Measurements from ENCODE around the gene GSTO2. TPM values are rescaled to one million over a fixed set of nuclear protein-coding genes. Genes with fewer than 3 reads are reported as not detected.
"Not testable (repeated sequence)": the region's sequence is repeated elsewhere in the genome, so short reads cannot be mapped to it uniquely, and the experiment has no call there.

Gene GSTO2
- total RNA-seq, 4 donors from 2014 or later: 0.71 to 2.3 (median 1.4) TPM; not detected in 1

- no peak overlapping the region for H3K27ac ChIP-seq
- no peaks in the 10 kb centered on the region for H3K36me3 ChIP-seq
- H3K4me3 ChIP-seq: no peak overlapping the region
- intact Hi-C loops (cut with DNase I; ENCODE audit: low total_unique reads): no loop called here
- H3K4me1 ChIP-seq: no peaks in the 10 kb centered on the region
- DNase-seq: no peak
- no peaks in the 10 kb centered on the region for H3K9me3 ChIP-seq
- peaks cover 0 to 6% (median 0%) of the 10 kb centered on the region in 3 donors for H3K27me3 ChIP-seq
- TF ChIP-seq CTCF (IDR thresholded peaks at IDR 0.05 in 4 of 5, conservative IDR thresholded peaks at IDR 0.05 in 1 of 5): no peak
- no peak for TF ChIP-seq POLR2A (IDR thresholded peaks at IDR 0.05)
- ATAC-seq: no peak
- in situ Hi-C loops (cut with MboI; ENCODE audit: low sequenced_read_pairs in 4 of 4): no loop called here
These were observed 23.8 kb upstream of the GSTO2 start for GRCh38 chr10:104245066-104245632.

DNA sequence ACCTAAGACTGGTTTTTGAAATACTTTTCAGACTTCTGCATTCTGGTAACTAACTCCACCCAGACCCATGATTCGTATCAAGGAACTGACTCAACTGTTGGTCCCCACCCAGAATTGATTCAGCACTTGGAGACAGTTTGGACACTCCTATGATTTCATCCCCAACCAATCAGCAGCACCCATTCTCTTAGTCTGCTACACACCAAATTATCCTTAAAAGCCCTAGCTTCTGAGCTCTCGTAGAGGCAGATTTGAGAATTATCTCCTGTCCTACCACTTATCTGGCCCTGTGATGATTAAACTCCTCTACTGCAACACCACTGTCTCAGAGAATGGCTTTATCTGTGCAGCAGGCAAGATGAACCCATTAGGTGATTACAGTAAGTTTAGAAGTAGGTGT lies 22.0 kb upstream of the GSTO2 start:
- Histone ChIP-seq H3K27ac (no peak overlapping the region), H3K4me1 (no peaks in the 10 kb centered on the region), H3K4me3 (no peak overlapping the region), H3K36me3 (no peaks in the 10 kb centered on the region), H3K27me3 (peaks cover 0 to 6% (median 0%) of the 10 kb centered on the region in 3 donors), H3K9me3 (no peaks in the 10 kb centered on the region)
- intact Hi-C loops (cut with DNase I; ENCODE audit: low total_unique reads) (no loop called here), in situ Hi-C loops (cut with MboI; ENCODE audit: low sequenced_read_pairs in 4 of 4) (no loop called here)
- ATAC-seq: no peak
- no peak for TF ChIP-seq CTCF (IDR thresholded peaks at IDR 0.05 in 4 of 5, conservative IDR thresholded peaks at IDR 0.05 in 1 of 5)
- DNase-seq: no peak

DNA sequence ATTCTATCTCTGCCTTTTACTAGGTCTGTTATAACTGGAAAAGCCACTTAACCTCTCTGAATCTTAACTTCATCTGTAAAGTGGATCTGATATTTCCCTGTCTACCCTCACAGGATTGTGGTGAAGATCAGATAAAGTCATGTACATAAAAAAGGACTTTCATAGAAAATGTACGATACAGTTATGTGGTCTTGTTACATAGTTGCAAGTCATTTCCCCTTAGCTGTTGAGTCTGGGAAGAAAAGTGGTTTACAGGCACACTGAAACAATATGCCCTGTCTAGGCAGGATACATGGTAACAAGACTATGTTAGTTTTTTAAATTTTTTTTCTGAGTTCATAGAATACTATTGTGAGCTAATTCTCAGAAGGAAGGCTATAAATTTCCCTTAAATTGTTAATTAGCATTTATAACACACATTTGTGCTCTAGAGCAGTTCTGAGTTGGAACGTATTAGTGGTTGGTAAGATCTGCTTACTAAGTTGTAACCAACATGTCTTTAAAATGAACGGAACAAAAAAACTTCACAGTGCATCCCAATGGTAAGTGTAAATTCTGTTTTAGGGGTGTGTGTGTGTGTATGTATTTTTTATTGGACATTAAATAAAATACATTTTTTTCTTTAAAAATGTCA lies 21.4 kb upstream of the GSTO2 start:
- no peaks in the 10 kb centered on the region for H3K36me3 ChIP-seq
- DNase-seq (no peak), ATAC-seq (no peak)
- TF ChIP-seq CTCF (IDR thresholded peaks at IDR 0.05 in 4 of 5, conservative IDR thresholded peaks at IDR 0.05 in 1 of 5) (no peak), POLR2A (IDR thresholded peaks at IDR 0.05) (no peak)
- intact Hi-C loops (cut with DNase I; ENCODE audit: low total_unique reads) (no loop called here), in situ Hi-C loops (cut with MboI; ENCODE audit: low sequenced_read_pairs in 4 of 4) (no loop called here)
- H3K4me1 ChIP-seq: no peaks in the 10 kb centered on the region
- H3K27ac ChIP-seq: no peak overlapping the region
- peaks cover 0 to 6% (median 0%) of the 10 kb centered on the region in 3 donors for H3K27me3 ChIP-seq
- H3K4me3 ChIP-seq: no peak overlapping the region
- no peaks in the 10 kb centered on the region for H3K9me3 ChIP-seq

GRCh38 chr10:104248931-104249330 lies 20.1 kb upstream of the GSTO2 start:
- H3K9me3 ChIP-seq; H3K27ac ChIP-seq; ATAC-seq; intact Hi-C loops (cut with DNase I; ENCODE audit: low total_unique reads); H3K4me3 ChIP-seq; H3K4me1 ChIP-seq; H3K36me3 ChIP-seq; H3K27me3 ChIP-seq; in situ Hi-C loops (cut with MboI; ENCODE audit: low sequenced_read_pairs in 4 of 4); DNase-seq: not testable (repeated sequence)

GRCh38 chr10:104250371-104250770 lies 18.6 kb upstream of the GSTO2 start:
- peaks cover 0 to 6% (median 0%) of the 10 kb centered on the region in 3 donors for H3K27me3 ChIP-seq
- in situ Hi-C loops (cut with MboI; ENCODE audit: low sequenced_read_pairs in 4 of 4) (no loop called here), intact Hi-C loops (cut with DNase I; ENCODE audit: low total_unique reads) (loop anchor here (5.0 to 10.0 kb wide), 2 partner anchors 223 to 286 kb away; partner anchors contain the start of gene SLK)
- no peak for TF ChIP-seq POLR2A (IDR thresholded peaks at IDR 0.05)
- TF ChIP-seq CTCF (IDR thresholded peaks at IDR 0.05 in 4 of 5, conservative IDR thresholded peaks at IDR 0.05 in 1 of 5): no peak
- peaks cover 0 to 4% of the 10 kb centered on the region in 2 donors for H3K4me1 ChIP-seq
- DNase-seq: no peak
- no peak for ATAC-seq
- no peak overlapping the region for H3K4me3 ChIP-seq
- H3K36me3 ChIP-seq: no peaks in the 10 kb centered on the region
- H3K27ac ChIP-seq: no peak overlapping the region
- H3K9me3 ChIP-seq: no peaks in the 10 kb centered on the region

Data from gastrocnemius medialis (tissue), 4 donors.